Pancreas (tissue), 10 donors: ENCODE results near the gene BIN2. TPM values are rescaled to one million over a fixed set of nuclear protein-coding genes. Genes with fewer than 3 reads are reported as not detected.
A peak's percentile ranks its signal among the peaks of the same experiment; 100 is the strongest.

Source experiments
- ATAC-seq, 4 donors: fragments of 200-7000 bp; cut with Tn5 transposase; one replicate each; pipeline versions ENCODE4 v1.8.0 to v1.9.1; 2020; ENCODE audit warnings: mild to moderate bottlenecking in 4 of 4, moderate library complexity in 4 of 4
- DNase-seq, 6 donors: peaks; one replicate each; pipeline ENCODE4 v3.0.0-alpha.2; 2020
- FAIRE-seq: peaks from 2 replicates; lab custom pipeline; 2012; peaks lifted over from hg19 to GRCh38; lab: Jason Lieb, UNC
- H3K27ac ChIP-seq, 4 donors: fragments of 200-600 bp; sonication (generic); 1 replicate in 3 of 4; 2 replicates in 1 of 4; pipeline versions ENCODE4 v1.5.0 to v1.8.0; 2020
- H3K27me3 ChIP-seq, 4 donors: fragments of 200-600 bp; one replicate each; pipeline ENCODE4 v1.8.0; 2021
- H3K36me3 ChIP-seq, 3 donors: fragments of 200-600 bp; sonication (generic) in 1 of 3; one replicate each; pipeline versions ENCODE4 v1.5.0 to v1.8.0; 2020 to 2021
- H3K4me1 ChIP-seq, 3 donors: fragments of 200-600 bp; one replicate each; pipeline ENCODE4 v1.8.0; 2021
- H3K4me3 ChIP-seq, 4 donors: fragments of 200-600 bp; sonication (generic) in 2 of 4; one replicate each; pipeline versions ENCODE4 v1.5.0 to v1.8.0; 2020 to 2021
- H3K9me3 ChIP-seq, 4 donors: fragments of 200-600 bp; one replicate each; pipeline ENCODE4 v1.8.0; 2021
- CTCF ChIP-seq, 4 donors: fragments of 200-600 bp; sonication (generic) in 3 of 4; IDR thresholded peaks; one replicate each; pipeline versions ENCODE4 v1.5.0 to v1.8.0; 2021; ENCODE audit warnings: antibody characterized with exemption in 4 of 4
- WGBS, 2 donors: extraction: QIAGEN DNeasy Blood & Tissue Kit; methylation state at CpG; one replicate each; pipeline ENCODE4 v1.1.7; 2013; 5-methylcytosine and 5-hydroxymethylcytosine counted together
- intact Hi-C, 3 donors: fragments of 100-400 bp; cut with DNase I; formaldehyde crosslinking; loops; one replicate each; pipeline versions ENCODE4 v1.11.1 to v1.14.2; 2022
- polyA plus RNA-seq, 2 donors: library from polyadenylated mRNA; stranded (reverse); fragments of 200-250 nt; gene quantifications; one replicate each; pipeline ENCODE4 v1.2.3, GENCODE V29; 2013
- total RNA-seq, 6 donors: library from RNA; stranded (reverse); fragmentation: NEBNext Ultra II Directional in 4 of 6; extraction: Animal tissue kit (Norgen Biotek cat#: 25700) in 4 of 6; gene quantifications; one replicate each; pipeline versions ENCODE4 v1.2.1 to v1.2.4, GENCODE V29; 2021 to 2023
- donor health status: healthy with polysubstance abuse.
- donor health status: DM: no; HTN: no; CAD: no; lungs with moderate emphysema.
- donor health status: DM: no; HTN: no; CAD: no.
- donor health status: control.
- donor health status: control.
- donor health status: Bipolar disorder and iron deficiency.
- donor health status: DM: yes; HTN: yes; CAD: no.
- donor health status: DM: no; HTN: no; CAD: no.
- donor health status: DM: no; HTN: no; CAD: no.
- donor health status: DM: yes; HTN: yes; CAD: no.

Gene BIN2
- total and polyA plus RNA-seq, 8 donors = 0.56 to 6.0 (median 0.97) TPM

- TF ChIP-seq CTCF (IDR thresholded peaks at IDR 0.05) = no peak
- WGBS, 2 donors = 71 to 73% methylated on average over 14 of the region's 14 CpGs
- ATAC-seq (no peak), FAIRE-seq (no peak), DNase-seq (no peak)
- Histone ChIP-seq H3K9me3 (no peaks in the 10 kb centered on the region), H3K27ac (no peak overlapping the region), H3K4me3 (no peak overlapping the region), H3K27me3 (no peaks in the 10 kb centered on the region), H3K36me3 (peaks cover 0 to 4% (median 0%) of the 10 kb centered on the region in 3 donors), H3K4me1 (peaks cover 0 to 6% (median 0%) of the 10 kb centered on the region in 3 donors)
- intact Hi-C loops = no loop called here
Observed at GRCh38 chr12:51247523-51248206, 76.3 kb downstream of the BIN2 start.

- no peak for FAIRE-seq
- WGBS, 2 donors = 63 to 68% methylated on average over 7 of the region's 7 CpGs
Observed at GRCh38 chr12:51246254-51246853, 77.6 kb downstream of the BIN2 start.

GRCh38 chr12:51245476-51246253 lies 78.3 kb downstream of the BIN2 start:
- peaks cover 4 to 8% (median 6%) of the 10 kb centered on the region in 3 donors for H3K4me1 ChIP-seq
- FAIRE-seq (no peak), DNase-seq (no peak), ATAC-seq (peak in 1 of 4 donors; percentile 19)
- no peaks in the 10 kb centered on the region for H3K9me3 ChIP-seq
- no peak overlapping the region for H3K4me3 ChIP-seq
- peaks cover 0 to 24% (median 7%) of the 10 kb centered on the region in 3 donors for H3K36me3 ChIP-seq
- no peak for TF ChIP-seq CTCF (IDR thresholded peaks at IDR 0.05)
- H3K27ac ChIP-seq = no peak overlapping the region
- intact Hi-C loops = no loop called here
- H3K27me3 ChIP-seq = no peaks in the 10 kb centered on the region
- 87 to 91% methylated on average over 11 of the region's 11 CpGs for WGBS, 2 donors

More at GRCh38 chr12:51246254-51246853, 77.6 kb downstream of the BIN2 start:
- Histone ChIP-seq H3K27ac (peak overlapping the region in 1 of 4 donors; percentile 20), H3K27me3 (no peaks in the 10 kb centered on the region), H3K9me3 (no peaks in the 10 kb centered on the region), H3K4me1 (peaks cover 0 to 6% (median under 1%) of the 10 kb centered on the region in 3 donors), H3K4me3 (no peak overlapping the region), H3K36me3 (peaks cover 0 to 17% (median under 1%) of the 10 kb centered on the region in 3 donors)
- ATAC-seq (peak in 3 of 4 donors; percentile 41 to 63 (median 51)), DNase-seq (no peak)
- intact Hi-C loops = no loop called here
- no peak for TF ChIP-seq CTCF (IDR thresholded peaks at IDR 0.05)

GRCh38 chr12:51244269-51244668 lies 79.7 kb downstream of the BIN2 start:
- Histone ChIP-seq H3K9me3 (no peaks in the 10 kb centered on the region), H3K4me3 (no peak overlapping the region), H3K27ac (no peak overlapping the region), H3K36me3 (peaks cover 0 to 27% (median 8%) of the 10 kb centered on the region in 3 donors), H3K4me1 (peaks cover 6 to 13% (median 9%) of the 10 kb centered on the region in 3 donors), H3K27me3 (no peaks in the 10 kb centered on the region)
- no peak for FAIRE-seq
- no peak for ATAC-seq
- intact Hi-C loops = no loop called here
- no peak for TF ChIP-seq CTCF (IDR thresholded peaks at IDR 0.05)
- WGBS, 2 donors = 83 to 88% methylated on average over 4 of the region's 4 CpGs
- DNase-seq = no peak
